Neural crest cell (in vitro differentiated cells): ENCODE measurements around the gene CD300A. TPM values are rescaled to one million over a fixed set of nuclear protein-coding genes. Genes with fewer than 3 reads are reported as not detected.

Source experiments
- DNase-seq: peaks from one replicate; pipeline ENCODE4 v3.0.0; 2021; ENCODE audit warnings: low read depth, mixed read lengths, low spot score
- H3K27ac Mint-ChIP-seq: one replicate; pipeline ENCODE4 v1.8.0; 2021; ENCODE audit warnings: mild to moderate bottlenecking, mixed read lengths; ENCODE audit not compliant: unreplicated experiment
- H3K27me3 Mint-ChIP-seq: 2 replicates; pipeline ENCODE4 v1.8.0; 2021; ENCODE audit warnings: low read depth, mild to moderate bottlenecking, mixed read lengths
- H3K36me3 Mint-ChIP-seq: 2 replicates; pipeline ENCODE4 v1.8.0; 2021; ENCODE audit warnings: low read depth, mild to moderate bottlenecking, mixed read lengths
- H3K4me1 Mint-ChIP-seq: 2 replicates; pipeline ENCODE4 v1.8.0; 2021; ENCODE audit warnings: mixed read lengths
- H3K4me3 Mint-ChIP-seq: one replicate; pipeline ENCODE4 v1.8.0; 2021; ENCODE audit warnings: mild to moderate bottlenecking, mixed read lengths
- H3K9me3 Mint-ChIP-seq: 2 replicates; pipeline ENCODE4 v1.8.0; 2021; ENCODE audit warnings: mixed read lengths
- CTCF ChIP-seq: fragments of 200-600 bp; sonication (generic); conservative IDR thresholded peaks from 2 replicates; pipeline ENCODE4 v1.5.0; 2021; ENCODE audit warnings: antibody characterized with exemption, mild to moderate bottlenecking
- total RNA-seq: library from RNA; stranded (reverse); gene quantifications from 2 replicates; pipeline ENCODE4 v1.2.1, GENCODE V29; 2021

Gene CD300A
- total RNA-seq, 1 donor from 2014 or later = not detected

GRCh38 chr17:74520016-74520434, 53.6 kb downstream of the CD300A start:
- Mint-ChIP-seq H3K36me3 (no peaks in the 10 kb centered on the region), H3K4me3 (no peak overlapping the region), H3K27me3 (peaks cover 53% of the 10 kb centered on the region), H3K27ac (no peak overlapping the region), H3K9me3 (peaks cover 8% of the 10 kb centered on the region), H3K4me1 (no peaks in the 10 kb centered on the region)
- DNase-seq = no peak
- no peak for TF ChIP-seq CTCF

- Mint-ChIP-seq H3K36me3 (no peaks in the 10 kb centered on the region), H3K4me1 (no peaks in the 10 kb centered on the region), H3K27me3 (peaks cover 54% of the 10 kb centered on the region)
Observed at GRCh38 chr17:74520790-74521480, 54.5 kb downstream of the CD300A start.

GRCh38 chr17:74521701-74522201, 55.3 kb downstream of the CD300A start:
- no peak overlapping the region for H3K4me3 Mint-ChIP-seq
- H3K27me3 Mint-ChIP-seq = peaks cover 51% of the 10 kb centered on the region
- no peak for DNase-seq
- H3K27ac Mint-ChIP-seq = no peak overlapping the region
- no peaks in the 10 kb centered on the region for H3K36me3 Mint-ChIP-seq
- no peak for TF ChIP-seq CTCF
- H3K4me1 Mint-ChIP-seq = no peaks in the 10 kb centered on the region
- peaks cover 8% of the 10 kb centered on the region for H3K9me3 Mint-ChIP-seq

More at GRCh38 chr17:74520790-74521480, 54.5 kb downstream of the CD300A start:
- H3K27ac Mint-ChIP-seq = no peak overlapping the region
- TF ChIP-seq CTCF = no peak
- peaks cover 8% of the 10 kb centered on the region for H3K9me3 Mint-ChIP-seq
- no peak for DNase-seq
- no peak overlapping the region for H3K4me3 Mint-ChIP-seq

GRCh38 chr17:74522381-74523105, 56.1 kb downstream of the CD300A start:
- H3K4me3 Mint-ChIP-seq = no peak overlapping the region
- H3K36me3 Mint-ChIP-seq = no peaks in the 10 kb centered on the region
- peaks cover 8% of the 10 kb centered on the region for H3K9me3 Mint-ChIP-seq
- H3K27ac Mint-ChIP-seq = no peak overlapping the region
- H3K4me1 Mint-ChIP-seq = no peaks in the 10 kb centered on the region
- no peak for DNase-seq
- TF ChIP-seq CTCF = no peak
- H3K27me3 Mint-ChIP-seq = peaks cover 53% of the 10 kb centered on the region

GRCh38 chr17:74523308-74523707, 56.9 kb downstream of the CD300A start:
- Mint-ChIP-seq H3K9me3 (peaks cover 4% of the 10 kb centered on the region), H3K4me1 (no peaks in the 10 kb centered on the region), H3K4me3 (no peak overlapping the region), H3K27me3 (peaks cover 51% of the 10 kb centered on the region), H3K36me3 (no peaks in the 10 kb centered on the region), H3K27ac (no peak overlapping the region)
- TF ChIP-seq CTCF = no peak
- no peak for DNase-seq
